GM19193 (cell line): Measurements from ENCODE around the gene ERC2.

Experiments used
- POLR2A ChIP-seq: IDR thresholded peaks from 4 replicates; pipeline ENCODE4 v1.6.1; 2011; ENCODE audit not compliant: insufficient read depth, insufficient read length; ENCODE audit errors: extremely low read depth

Gene ERC2

GRCh38 chr3:56147354-56147753 lies 320.9 kb downstream of the ERC2 start:
- TF ChIP-seq POLR2A = no peak

GRCh38 chr3:56145410-56145809 lies 322.9 kb downstream of the ERC2 start:
- no peak for TF ChIP-seq POLR2A

GRCh38 chr3:56144805-56145204 lies 323.5 kb downstream of the ERC2 start:
- no peak for TF ChIP-seq POLR2A

- no peak for TF ChIP-seq POLR2A
Measured at GRCh38 chr3:56137415-56137814, 330.9 kb downstream of the ERC2 start.

GRCh38 chr3:56136514-56136913 lies 331.8 kb downstream of the ERC2 start:
- no peak for TF ChIP-seq POLR2A

GRCh38 chr3:56135941-56136340 lies 332.3 kb downstream of the ERC2 start:
- no peak for TF ChIP-seq POLR2A

- TF ChIP-seq POLR2A = no peak
Measured at GRCh38 chr3:56133423-56133822, 334.8 kb downstream of the ERC2 start.

GRCh38 chr3:56132762-56133161 lies 335.5 kb downstream of the ERC2 start:
- no peak for TF ChIP-seq POLR2A

- no peak for TF ChIP-seq POLR2A
Measured at GRCh38 chr3:56131974-56132590, 336.2 kb downstream of the ERC2 start.

GRCh38 chr3:56130036-56130435 lies 338.2 kb downstream of the ERC2 start:
- no peak for TF ChIP-seq POLR2A

- TF ChIP-seq POLR2A = no peak
Measured at GRCh38 chr3:56126632-56127031, 341.6 kb downstream of the ERC2 start.

- no peak for TF ChIP-seq POLR2A
Measured at GRCh38 chr3:56125358-56126005, 342.8 kb downstream of the ERC2 start.

- TF ChIP-seq POLR2A = no peak
Measured at GRCh38 chr3:56124546-56124945, 343.7 kb downstream of the ERC2 start.

GRCh38 chr3:56123487-56123886 lies 344.8 kb downstream of the ERC2 start:
- no peak for TF ChIP-seq POLR2A

- TF ChIP-seq POLR2A = no peak
Measured at GRCh38 chr3:56122911-56123310, 345.4 kb downstream of the ERC2 start.

- TF ChIP-seq POLR2A = no peak
Measured at GRCh38 chr3:56121716-56122115, 346.6 kb downstream of the ERC2 start.

GRCh38 chr3:56119575-56120349 lies 348.5 kb downstream of the ERC2 start:
- TF ChIP-seq POLR2A = no peak

GRCh38 chr3:56118968-56119367 lies 349.3 kb downstream of the ERC2 start:
- no peak for TF ChIP-seq POLR2A
